GM12892 (cell line): Measurements from ENCODE around the gene CFAP251.

Experiments
- POLR2A ChIP-seq: IDR thresholded peaks from 2 replicates; pipeline ENCODE4 v1.6.1; 2011; ENCODE audit warnings: low read depth, low read length, control low read depth
- POLR2AphosphoS5 ChIP-seq: IDR thresholded peaks from 2 replicates; pipeline ENCODE4 v1.6.1; 2011; ENCODE audit warnings: low read depth, low read length, control low read depth

GRCh38 chr12:122020795-122021192 lies 102.4 kb downstream of the CFAP251 start:
- no peak for TF ChIP-seq POLR2A
- TF ChIP-seq POLR2AphosphoS5 = no peak
